Measurements from ENCODE around the gene LDAH. TPM values are rescaled to one million over a fixed set of nuclear protein-coding genes. Genes with fewer than 3 reads are reported as not detected.

The LDAH gene
- total and polyA plus RNA-seq, 10 of the 15 experiments (the other 5 are each of a cell fraction or from before 2014, with no cell fraction given), result 17.9 to 44.7 (median 30.0) TPM

GRCh38 chr2:20650877-20651730 lies 171.8 kb downstream of the LDAH start, which contains the start of gene HS1BP3 (continued):
- TF ChIP-seq CUX1 (IDR thresholded peaks at IDR 0.05; ENCODE audit: insufficient replicate concordance, low read depth, low read length) (no peak), HDAC6 (IDR thresholded peaks at IDR 0.05; ENCODE audit: unreplicated experiment) (no peak), ATF7 (IDR thresholded peaks at IDR 0.05; ENCODE audit: low read depth) (no peak), E2F8 (IDR thresholded peaks at IDR 0.05; ENCODE audit: low read depth, partially characterized antibody) (no peak), BRCA1 (IDR thresholded peaks at IDR 0.05; ENCODE audit: low read depth, low read length) (no peak), FOXM1 (IDR thresholded peaks at IDR 0.05; ENCODE audit: low read depth, low read length) (no peak), BCL11A (IDR thresholded peaks at IDR 0.05; ENCODE audit: low read depth, low read length) (no peak), LARP7 (IDR thresholded peaks at IDR 0.05) (peak; percentile 98), ZBTB11 (CRISPR knock-in tag; IDR thresholded peaks at IDR 0.05) (no peak), ATF3 (IDR thresholded peaks at IDR 0.05; ENCODE audit: borderline replicate concordance, extremely low read depth, low read depth, low read length) (peak; percentile 63; the same call in 1 of the 2 replicates), YY1 (IDR thresholded peaks at IDR 0.05; ENCODE audit: low read depth, low read length) (peak; percentile 44; the same call in 1 of the 2 replicates), SREBF2 (IDR thresholded peaks at IDR 0.05; ENCODE audit: low read length) (no peak), EED (IDR thresholded peaks at IDR 0.05; ENCODE audit: low read depth) (no peak), JUND (IDR thresholded peaks at IDR 0.05; ENCODE audit: low read depth, low read length) (no peak), TCF12 (IDR thresholded peaks at IDR 0.05; ENCODE audit: low read depth, low read length) (peak; percentile 27; the same call in 1 of the 2 replicates), BHLHE40 (IDR thresholded peaks at IDR 0.05; ENCODE audit: borderline replicate concordance in 1 of 2, low read depth in 2 of 2, low read length in 1 of 2) (peak; percentile 96 to 99), SREBF1 (IDR thresholded peaks at IDR 0.05; ENCODE audit: low read length) (no peak)

Measured in GM12878 (cell line).